Thyroid gland (tissue), 4 donors: Measurements from ENCODE around the gene IFNG.

Experiments
- POLR2A ChIP-seq, 2 donors: fragments of 450-650 bp; IDR thresholded peaks; one replicate each; pipeline ENCODE4 v1.6.1; 2017; ENCODE audit warnings: antibody characterized with exemption in 2 of 2, mild to moderate bottlenecking in 2 of 2, moderate library complexity in 1 of 2
- TF ChIP-seq, protein P1 (sequence below), 6 experiments: fragments of 200-600 bp in 3 of 6; fragments of 450-650 bp in 3 of 6; sonication (generic) in 3 of 6; IDR thresholded peaks; one replicate each; pipeline ENCODE4 v1.5.1; 2016 to 2019; ENCODE audit warnings: antibody characterized with exemption in 6 of 6, mild to moderate bottlenecking in 2 of 6, inconsistent platforms in 1 of 6, moderate library complexity in 1 of 6

DNA sequence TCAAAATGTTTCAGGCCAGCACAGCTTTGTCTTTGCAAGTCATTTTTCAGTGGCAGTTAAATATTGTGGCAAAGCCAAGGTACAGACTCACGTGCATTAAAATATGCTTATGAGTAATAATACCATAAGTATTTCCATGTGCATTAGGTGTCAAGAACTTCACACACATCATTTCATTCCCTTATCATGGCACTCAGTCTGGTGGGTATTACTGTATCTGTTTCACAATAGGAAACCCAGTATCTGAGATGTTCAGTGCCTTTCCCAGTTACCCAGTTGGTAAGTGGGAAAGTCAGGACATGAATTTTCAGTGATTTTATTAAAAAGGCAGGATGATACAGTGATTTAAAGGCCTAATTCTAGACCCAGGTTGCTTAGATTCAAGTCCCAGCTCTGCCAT lies 52.9 kb downstream of the IFNG start:
- TF ChIP-seq, protein P1, sequence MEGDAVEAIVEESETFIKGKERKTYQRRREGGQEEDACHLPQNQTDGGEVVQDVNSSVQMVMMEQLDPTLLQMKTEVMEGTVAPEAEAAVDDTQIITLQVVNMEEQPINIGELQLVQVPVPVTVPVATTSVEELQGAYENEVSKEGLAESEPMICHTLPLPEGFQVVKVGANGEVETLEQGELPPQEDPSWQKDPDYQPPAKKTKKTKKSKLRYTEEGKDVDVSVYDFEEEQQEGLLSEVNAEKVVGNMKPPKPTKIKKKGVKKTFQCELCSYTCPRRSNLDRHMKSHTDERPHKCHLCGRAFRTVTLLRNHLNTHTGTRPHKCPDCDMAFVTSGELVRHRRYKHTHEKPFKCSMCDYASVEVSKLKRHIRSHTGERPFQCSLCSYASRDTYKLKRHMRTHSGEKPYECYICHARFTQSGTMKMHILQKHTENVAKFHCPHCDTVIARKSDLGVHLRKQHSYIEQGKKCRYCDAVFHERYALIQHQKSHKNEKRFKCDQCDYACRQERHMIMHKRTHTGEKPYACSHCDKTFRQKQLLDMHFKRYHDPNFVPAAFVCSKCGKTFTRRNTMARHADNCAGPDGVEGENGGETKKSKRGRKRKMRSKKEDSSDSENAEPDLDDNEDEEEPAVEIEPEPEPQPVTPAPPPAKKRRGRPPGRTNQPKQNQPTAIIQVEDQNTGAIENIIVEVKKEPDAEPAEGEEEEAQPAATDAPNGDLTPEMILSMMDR (IDR thresholded peaks at IDR 0.05): no peak
- TF ChIP-seq POLR2A (IDR thresholded peaks at IDR 0.05): no peak
